ACC112 (cell line): ENCODE results near the gene CLEC1A.

Source experiments
- H2AFZ ChIP-seq: fragments of 200-600 bp; sonication (generic); one replicate; pipeline ENCODE4 v1.6.0; 2017; ENCODE audit warnings: antibody characterized with exemption, low read length; ENCODE audit not compliant: unreplicated experiment
- H3K27ac ChIP-seq: fragments of 200-600 bp; sonication (generic); 2 replicates; pipeline ENCODE4 v1.5.1; 2014; ENCODE audit warnings: low read depth, mild to moderate bottlenecking, antibody characterized with exemption, low read length, moderate library complexity
- H3K27me3 ChIP-seq: fragments of 200-600 bp; sonication (generic); 2 replicates; pipeline ENCODE4 v1.6.1; 2014; ENCODE audit warnings: mild to moderate bottlenecking, antibody characterized with exemption, low read length, moderate library complexity, mixed read lengths; ENCODE audit not compliant: insufficient read depth
- H3K36me3 ChIP-seq: fragments of 200-600 bp; sonication (generic); 2 replicates; pipeline ENCODE4 v1.6.1; 2016; ENCODE audit warnings: mild to moderate bottlenecking, antibody characterized with exemption, low read length, moderate library complexity, mixed read lengths; ENCODE audit not compliant: insufficient read depth
- H3K4me1 ChIP-seq: fragments of 200-600 bp; sonication (generic); one replicate; pipeline ENCODE4 v1.6.1; 2016; ENCODE audit warnings: low read length, mixed read lengths; ENCODE audit not compliant: insufficient read depth, unreplicated experiment, control insufficient read depth
- H3K4me3 ChIP-seq: fragments of 200-600 bp; sonication (generic); 2 replicates; pipeline ENCODE4 v1.5.1; 2014; ENCODE audit warnings: mild to moderate bottlenecking, low read depth, low read length
- H3K79me2 ChIP-seq: fragments of 200-600 bp; sonication (generic); one replicate; pipeline ENCODE4 v1.6.0; 2016; ENCODE audit warnings: low read length; ENCODE audit not compliant: control insufficient read depth, unreplicated experiment, insufficient read depth

The CLEC1A gene

DNA sequence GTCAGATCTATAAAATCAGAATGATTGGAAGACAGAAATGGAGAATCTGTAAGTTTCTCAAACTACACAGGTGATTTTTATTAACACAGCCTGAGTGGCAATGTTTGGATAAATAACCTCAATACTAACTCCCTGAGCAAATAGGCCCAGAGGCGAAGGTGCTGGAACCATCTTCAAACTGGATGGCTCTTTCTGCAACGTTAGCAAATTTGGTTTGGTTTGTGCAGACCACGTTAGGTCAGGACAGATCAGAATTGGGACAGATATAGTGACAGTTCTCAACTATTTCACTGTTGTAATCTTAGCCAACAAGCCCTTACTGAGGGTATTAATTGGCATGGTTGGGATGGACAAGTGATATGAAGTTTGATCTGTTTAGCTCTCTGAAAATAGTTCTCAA is 77.4 kb downstream of the CLEC1A start:
- no peaks in the 10 kb centered on the region for H3K79me2 ChIP-seq
- H3K4me1 ChIP-seq = peaks cover 9% of the 10 kb centered on the region
- no peak overlapping the region for H3K27ac ChIP-seq
- no peak overlapping the region for H2AFZ ChIP-seq
- H3K27me3 ChIP-seq = no peaks in the 10 kb centered on the region
- H3K36me3 ChIP-seq = no peaks in the 10 kb centered on the region
- H3K4me3 ChIP-seq = no peak overlapping the region
